Ishikawa (cell line): ENCODE data around the gene SLC12A7.

Experiments used
- CEBPB ChIP-seq: IDR thresholded peaks from 2 replicates; pipeline ENCODE4 v1.6.1; 2012
- CREB1 ChIP-seq: IDR thresholded peaks from 2 replicates; pipeline ENCODE4 v1.6.1; 2012; ENCODE audit warnings: low read depth
- EGR1 ChIP-seq: IDR thresholded peaks from 2 replicates; pipeline ENCODE4 v1.6.1; 2012
- EP300 ChIP-seq: IDR thresholded peaks from 2 replicates; pipeline ENCODE4 v1.6.1; 2012; ENCODE audit warnings: borderline replicate concordance
- FOXM1 ChIP-seq: IDR thresholded peaks from 2 replicates; pipeline ENCODE4 v1.6.1; 2012; ENCODE audit warnings: low read depth, borderline replicate concordance
- MAX ChIP-seq: IDR thresholded peaks from 2 replicates; pipeline ENCODE4 v1.6.1; 2012
- RAD21 ChIP-seq: IDR thresholded peaks from 2 replicates; pipeline ENCODE4 v1.6.1; 2012; ENCODE audit warnings: low read depth
- TAF1 ChIP-seq: IDR thresholded peaks from 2 replicates; pipeline ENCODE4 v1.6.1; 2012; ENCODE audit warnings: low read depth, mild to moderate bottlenecking
- TCF12 ChIP-seq: IDR thresholded peaks from 2 replicates; pipeline ENCODE4 v1.6.1; 2012; ENCODE audit warnings: low read depth
- TEAD4 ChIP-seq: IDR thresholded peaks from 2 replicates; pipeline ENCODE4 v1.6.1; 2012
- USF1 ChIP-seq: IDR thresholded peaks from 2 replicates; pipeline ENCODE4 v1.6.1; 2012
- YY1 ChIP-seq: IDR thresholded peaks from 2 replicates; pipeline ENCODE4 v1.6.1; 2012; ENCODE audit warnings: low read depth
- ZBTB7A ChIP-seq: IDR thresholded peaks from 2 replicates; pipeline ENCODE4 v1.6.1; 2012; ENCODE audit warnings: low read depth
- TF ChIP-seq, protein P1 (sequence below): IDR thresholded peaks from 2 replicates; pipeline ENCODE4 v1.6.1; 2012; ENCODE audit warnings: low read depth, mild to moderate bottlenecking

DNA sequence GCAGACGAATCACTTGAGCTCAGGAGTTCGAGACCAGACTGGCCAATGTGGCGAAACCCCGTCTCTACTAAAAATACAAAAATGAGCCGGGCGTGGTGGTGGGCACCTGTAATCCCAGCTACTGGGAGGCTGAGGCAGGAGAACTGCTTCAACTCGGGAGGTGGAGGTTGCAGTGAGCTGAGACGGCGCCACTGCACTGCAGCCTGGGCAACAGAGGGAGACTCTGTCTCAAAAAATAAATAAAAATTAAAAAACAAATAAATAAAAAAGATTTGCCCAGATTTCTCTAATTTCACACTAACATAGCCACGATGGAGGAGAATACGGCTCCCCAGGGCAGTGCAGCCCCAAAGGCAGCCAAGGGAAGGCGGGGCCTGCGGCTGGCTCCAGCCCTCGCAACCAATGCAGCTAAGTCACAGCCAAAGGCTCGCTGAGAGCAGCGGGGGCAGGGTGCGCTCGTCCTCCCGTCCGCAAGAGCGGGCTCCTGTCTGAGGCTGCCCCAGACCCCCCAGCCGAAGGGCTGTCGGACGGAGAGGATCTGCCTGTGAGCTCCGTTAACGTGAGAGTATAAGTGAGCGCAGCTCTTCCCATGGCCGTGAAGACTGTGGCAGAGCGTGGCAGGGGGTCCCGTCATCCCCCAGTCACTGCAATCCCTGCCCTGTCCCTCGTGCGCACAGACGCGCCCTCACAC, 43.5 kb downstream of the SLC12A7 start:
- TF ChIP-seq YY1, result no peak
- TF ChIP-seq MAX, result no peak
- no peak for TF ChIP-seq CEBPB
- TF ChIP-seq TEAD4, result no peak
- TF ChIP-seq, protein P1, sequence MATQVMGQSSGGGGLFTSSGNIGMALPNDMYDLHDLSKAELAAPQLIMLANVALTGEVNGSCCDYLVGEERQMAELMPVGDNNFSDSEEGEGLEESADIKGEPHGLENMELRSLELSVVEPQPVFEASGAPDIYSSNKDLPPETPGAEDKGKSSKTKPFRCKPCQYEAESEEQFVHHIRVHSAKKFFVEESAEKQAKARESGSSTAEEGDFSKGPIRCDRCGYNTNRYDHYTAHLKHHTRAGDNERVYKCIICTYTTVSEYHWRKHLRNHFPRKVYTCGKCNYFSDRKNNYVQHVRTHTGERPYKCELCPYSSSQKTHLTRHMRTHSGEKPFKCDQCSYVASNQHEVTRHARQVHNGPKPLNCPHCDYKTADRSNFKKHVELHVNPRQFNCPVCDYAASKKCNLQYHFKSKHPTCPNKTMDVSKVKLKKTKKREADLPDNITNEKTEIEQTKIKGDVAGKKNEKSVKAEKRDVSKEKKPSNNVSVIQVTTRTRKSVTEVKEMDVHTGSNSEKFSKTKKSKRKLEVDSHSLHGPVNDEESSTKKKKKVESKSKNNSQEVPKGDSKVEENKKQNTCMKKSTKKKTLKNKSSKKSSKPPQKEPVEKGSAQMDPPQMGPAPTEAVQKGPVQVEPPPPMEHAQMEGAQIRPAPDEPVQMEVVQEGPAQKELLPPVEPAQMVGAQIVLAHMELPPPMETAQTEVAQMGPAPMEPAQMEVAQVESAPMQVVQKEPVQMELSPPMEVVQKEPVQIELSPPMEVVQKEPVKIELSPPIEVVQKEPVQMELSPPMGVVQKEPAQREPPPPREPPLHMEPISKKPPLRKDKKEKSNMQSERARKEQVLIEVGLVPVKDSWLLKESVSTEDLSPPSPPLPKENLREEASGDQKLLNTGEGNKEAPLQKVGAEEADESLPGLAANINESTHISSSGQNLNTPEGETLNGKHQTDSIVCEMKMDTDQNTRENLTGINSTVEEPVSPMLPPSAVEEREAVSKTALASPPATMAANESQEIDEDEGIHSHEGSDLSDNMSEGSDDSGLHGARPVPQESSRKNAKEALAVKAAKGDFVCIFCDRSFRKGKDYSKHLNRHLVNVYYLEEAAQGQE, result no peak
- no peak for TF ChIP-seq EP300
- no peak for TF ChIP-seq USF1
- TF ChIP-seq TAF1, result no peak
- no peak for TF ChIP-seq FOXM1
- TF ChIP-seq TCF12, result no peak
- TF ChIP-seq RAD21, result no peak
- no peak for TF ChIP-seq EGR1
- no peak for TF ChIP-seq CREB1
- no peak for TF ChIP-seq ZBTB7A
